Endometrium (tissue), 2 donors: ENCODE results near the gene TBC1D5.
"Not testable (repeated sequence)": the region's sequence is repeated elsewhere in the genome, so short reads cannot be mapped to it uniquely, and the experiment has no call there.

Experiments used
- FAIRE-seq: peaks from 2 replicates; lab custom pipeline; 2012; peaks lifted over from hg19 to GRCh38; lab: Jason Lieb, UNC
- donor health status: control.
- donor health status: control.

The TBC1D5 gene

DNA sequence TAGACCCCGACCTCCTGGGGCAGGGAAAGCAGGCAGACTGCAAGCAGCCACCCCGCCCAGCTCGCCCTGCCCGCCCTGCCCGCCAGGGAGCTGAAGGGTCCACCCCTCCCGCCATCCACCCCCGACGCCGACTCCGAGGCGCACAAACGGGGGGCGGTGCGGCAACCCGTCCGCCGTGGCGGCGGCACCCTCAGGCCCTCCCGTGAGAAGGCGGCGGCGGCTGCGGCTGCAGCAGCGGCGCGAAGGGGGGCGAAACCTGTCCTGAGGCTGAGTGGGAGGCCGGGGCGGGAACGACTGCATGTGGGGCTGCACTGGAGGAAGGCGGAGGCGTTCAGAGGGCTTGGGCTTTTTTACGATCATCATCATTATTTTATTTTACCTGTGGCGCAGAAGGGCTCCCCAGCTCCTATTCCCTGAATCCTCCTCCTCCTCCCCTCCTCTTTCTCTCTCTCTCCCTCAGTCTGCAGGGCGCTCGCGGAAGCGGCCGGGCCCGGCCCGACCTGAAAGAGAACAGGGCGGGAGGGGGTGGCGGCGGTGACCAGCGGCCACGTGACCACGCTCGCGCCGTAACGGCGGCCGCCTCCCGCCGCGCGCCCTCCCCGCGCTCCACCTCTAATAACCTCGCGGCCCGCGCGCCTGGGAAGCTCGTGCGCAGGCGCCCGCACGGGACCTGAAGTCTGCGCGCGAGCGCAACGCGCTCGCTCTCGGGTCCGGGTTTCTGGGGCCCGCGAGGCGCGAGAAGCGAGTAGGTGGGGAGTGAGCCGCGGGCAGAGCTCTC is at the start of gene TBC1D5:
TSS of gene TBC1D5 (minus strand) at position 530 of the 778 bp plus-strand sequence. CDS start 234,061 bp downstream, outside the sequence.
- FAIRE-seq, result no peak

DNA sequence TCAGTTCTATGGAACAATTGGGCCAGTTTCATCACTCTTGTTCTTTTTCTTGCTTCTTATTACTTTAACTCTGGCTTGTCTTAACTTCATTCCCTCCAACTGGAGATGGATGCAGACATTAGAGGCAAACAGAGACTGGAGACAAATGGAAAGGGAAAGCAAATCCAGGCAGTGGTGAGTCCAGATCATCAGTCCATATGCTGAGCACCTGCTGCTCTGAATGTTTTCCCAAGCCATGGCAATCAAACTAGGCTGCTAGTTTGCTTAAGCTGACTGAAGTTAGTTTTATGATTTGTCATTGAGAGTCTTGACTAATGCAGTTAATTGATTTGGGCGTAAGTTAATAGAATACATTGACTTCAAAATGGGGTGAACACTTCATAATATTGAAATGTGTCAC is 41.0 kb upstream of the TBC1D5 start:
- no peak for FAIRE-seq

DNA sequence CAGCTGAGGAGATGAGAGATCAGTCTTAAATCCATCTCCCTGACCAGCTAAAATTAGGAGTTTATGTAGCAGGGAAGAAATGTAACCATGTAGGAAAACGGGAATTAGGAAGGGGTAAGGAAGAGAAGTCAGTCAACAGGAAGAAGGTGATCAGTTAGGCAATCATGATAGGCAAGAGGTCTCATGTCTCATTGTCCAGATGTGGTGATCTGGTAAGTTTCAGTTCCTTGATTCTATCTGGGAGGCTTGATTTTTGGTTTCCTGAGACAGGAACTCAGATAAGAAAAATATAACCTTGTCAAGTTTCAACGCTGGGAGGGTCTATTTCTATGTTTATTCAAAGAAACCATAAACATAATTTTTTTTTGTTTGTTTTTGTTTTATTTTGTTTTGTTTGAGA is 40.3 kb upstream of the TBC1D5 start:
- no peak for FAIRE-seq

GRCh38 chr3:17780369-17780768 is 37.9 kb upstream of the TBC1D5 start:
- FAIRE-seq, result not testable (repeated sequence)

DNA sequence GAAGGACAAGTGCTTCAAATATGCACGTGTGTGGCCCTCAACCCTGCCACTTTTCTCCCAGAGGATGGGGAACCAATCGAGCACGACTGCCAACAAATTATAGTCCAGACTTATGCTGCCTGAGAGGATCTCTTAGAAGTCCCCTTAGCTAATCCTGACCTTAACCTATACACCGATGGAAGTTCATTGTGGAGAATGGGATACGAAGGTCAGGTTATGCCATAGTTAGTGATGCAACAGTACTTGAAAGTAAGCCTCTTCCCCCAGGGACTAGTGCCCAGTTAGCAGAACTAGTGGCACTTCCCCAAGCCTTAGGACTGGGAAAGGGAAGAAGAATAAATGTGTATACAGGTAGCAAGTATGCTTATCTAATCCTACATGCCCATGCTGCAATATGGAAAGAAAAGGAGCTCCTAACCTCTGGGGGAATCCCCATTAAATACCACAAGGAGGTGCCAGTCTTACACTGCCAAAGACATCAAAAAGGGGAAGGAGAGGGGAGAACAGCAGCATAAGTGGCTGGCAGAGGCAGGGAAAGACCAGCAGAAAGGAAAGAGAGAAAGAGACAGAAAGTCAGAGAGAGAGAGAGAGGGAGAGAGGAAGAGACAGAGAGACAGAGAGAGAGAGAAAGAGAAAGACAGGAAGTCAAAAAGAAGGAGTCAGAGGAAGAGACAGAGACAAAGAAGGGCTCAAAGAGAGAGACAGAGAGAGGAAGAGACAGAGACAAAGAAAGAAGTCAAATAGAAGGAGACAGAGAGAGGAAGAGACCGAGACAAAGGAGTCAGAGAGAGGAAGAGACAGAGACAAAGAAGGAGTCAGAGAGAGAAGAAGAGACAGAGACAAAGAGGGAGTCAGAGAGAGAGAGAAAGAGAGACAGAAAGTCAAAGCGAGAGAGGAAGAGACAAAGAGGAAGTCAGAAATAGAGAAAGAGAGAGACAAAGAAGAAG is 37.1 kb upstream of the TBC1D5 start:
- not testable (repeated sequence) for FAIRE-seq

- FAIRE-seq, result not testable (repeated sequence)
Measured at GRCh38 chr3:17777326-17777725, 34.9 kb upstream of the TBC1D5 start.

GRCh38 chr3:17775073-17775472 is 32.6 kb upstream of the TBC1D5 start:
- no peak for FAIRE-seq

- not testable (repeated sequence) for FAIRE-seq
Measured at GRCh38 chr3:17774180-17774910, 31.9 kb upstream of the TBC1D5 start.

GRCh38 chr3:17772556-17772955 is 30.1 kb upstream of the TBC1D5 start:
- FAIRE-seq, result no peak

- FAIRE-seq, result no peak
Measured at GRCh38 chr3:17771177-17772017, 29.0 kb upstream of the TBC1D5 start.

- no peak for FAIRE-seq
Measured at GRCh38 chr3:17770682-17771081, 28.3 kb upstream of the TBC1D5 start.

DNA sequence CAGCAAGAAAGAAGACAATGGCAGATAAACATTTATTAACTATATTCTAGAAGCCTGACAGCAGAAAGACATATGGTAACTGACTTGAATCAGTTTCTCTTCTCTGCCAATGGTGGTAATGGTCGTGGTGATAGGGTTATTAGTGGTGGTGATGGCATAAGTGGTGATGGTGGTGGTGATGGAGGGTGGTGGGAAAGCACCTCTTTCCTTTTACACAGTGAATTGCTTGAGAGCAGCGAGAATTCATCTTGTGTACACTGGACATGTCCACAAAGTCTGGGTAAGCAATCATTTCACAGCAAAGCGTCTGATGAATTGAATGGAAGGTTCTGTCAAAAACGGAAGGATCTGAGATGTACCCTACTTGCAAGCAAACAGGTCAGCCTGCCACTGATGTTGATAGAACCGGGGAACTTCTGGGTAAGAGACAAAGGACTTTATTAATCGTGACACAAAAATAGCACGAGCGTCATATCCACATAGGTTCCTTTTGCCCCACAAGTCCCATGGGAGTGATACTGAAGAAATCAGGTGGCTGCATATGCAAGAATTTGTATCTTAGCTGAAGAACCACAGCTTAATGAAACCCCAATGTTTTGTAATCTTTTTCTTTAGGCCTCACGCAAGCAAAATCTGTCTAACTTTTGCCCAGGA is 23.5 kb upstream of the TBC1D5 start:
- FAIRE-seq, result no peak

DNA sequence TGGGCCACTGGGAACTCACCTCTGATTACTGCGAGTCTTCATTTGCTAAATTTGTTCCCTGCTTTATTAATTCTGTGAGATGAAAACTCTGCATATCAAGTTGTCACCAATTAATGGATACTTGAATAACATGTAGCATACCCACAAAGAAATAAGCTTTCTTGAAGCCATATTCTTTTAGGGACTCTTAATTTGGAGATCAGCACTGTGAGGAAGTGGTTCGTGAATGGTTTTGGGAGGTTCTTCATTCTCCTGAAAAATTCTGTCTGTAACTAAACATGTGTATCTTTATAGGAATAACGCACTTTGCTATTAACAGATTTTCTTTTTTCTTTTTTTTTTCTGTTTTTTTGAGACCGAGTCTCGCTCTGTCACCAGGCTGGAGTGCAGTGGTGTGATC is 19.1 kb upstream of the TBC1D5 start:
- FAIRE-seq, result no peak

DNA sequence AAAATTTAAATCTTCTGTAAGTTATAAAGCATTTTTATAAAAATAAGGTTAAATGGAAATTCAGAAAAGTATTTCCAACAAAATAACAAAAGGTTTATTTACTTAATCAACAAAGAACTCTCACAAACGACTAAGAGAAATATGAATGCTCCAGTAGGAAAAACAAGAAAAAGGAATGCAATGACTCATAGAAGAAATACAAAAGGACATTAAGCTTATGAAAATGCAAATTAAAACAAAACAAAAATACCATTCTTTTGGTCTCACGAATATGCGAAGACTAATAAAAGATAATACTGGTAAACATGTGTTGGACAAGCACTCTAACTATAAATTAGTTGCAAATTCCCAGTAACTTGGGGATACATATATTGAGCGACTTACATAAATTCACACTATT is 17.5 kb upstream of the TBC1D5 start:
- peak; percentile 63 for FAIRE-seq

DNA sequence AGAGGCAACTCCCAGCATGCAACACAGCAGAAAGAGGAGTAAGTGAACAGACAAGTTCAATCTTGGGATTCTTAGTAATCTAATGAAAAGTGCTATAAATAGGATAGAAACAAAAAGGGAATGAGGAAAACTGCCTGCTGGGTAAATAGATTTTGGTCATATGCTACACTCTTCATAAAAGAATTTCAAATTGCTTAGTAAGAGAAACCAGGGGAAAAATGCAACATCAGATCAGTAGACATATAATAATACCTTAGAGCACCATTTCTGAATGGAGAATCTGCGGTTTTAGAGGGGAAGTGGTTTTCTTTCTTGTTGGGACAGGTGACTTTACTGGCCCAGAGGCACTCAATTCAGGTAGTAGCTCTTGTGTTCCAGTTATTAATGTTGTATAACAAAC is 13.4 kb upstream of the TBC1D5 start:
- FAIRE-seq, result no peak

DNA sequence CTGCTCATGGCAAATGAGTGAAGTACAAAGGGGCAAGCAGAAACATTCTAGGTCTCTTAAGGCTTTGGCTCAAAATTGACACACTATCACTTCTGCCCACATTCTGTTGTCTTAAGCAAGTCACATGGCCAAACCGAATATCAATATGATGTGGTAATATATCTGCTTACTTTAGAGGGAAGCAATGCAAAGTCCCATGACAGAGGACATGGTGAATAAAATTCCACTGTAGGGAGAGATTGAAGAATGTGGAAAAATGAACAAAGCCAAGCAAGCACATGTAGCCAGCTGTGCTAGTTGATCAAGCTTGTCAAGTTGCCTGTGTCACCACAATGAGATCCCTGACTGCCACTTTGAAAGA is 11.2 kb upstream of the TBC1D5 start:
- FAIRE-seq, result no peak

GRCh38 chr3:17752876-17753631 is 10.6 kb upstream of the TBC1D5 start:
- no peak for FAIRE-seq

DNA sequence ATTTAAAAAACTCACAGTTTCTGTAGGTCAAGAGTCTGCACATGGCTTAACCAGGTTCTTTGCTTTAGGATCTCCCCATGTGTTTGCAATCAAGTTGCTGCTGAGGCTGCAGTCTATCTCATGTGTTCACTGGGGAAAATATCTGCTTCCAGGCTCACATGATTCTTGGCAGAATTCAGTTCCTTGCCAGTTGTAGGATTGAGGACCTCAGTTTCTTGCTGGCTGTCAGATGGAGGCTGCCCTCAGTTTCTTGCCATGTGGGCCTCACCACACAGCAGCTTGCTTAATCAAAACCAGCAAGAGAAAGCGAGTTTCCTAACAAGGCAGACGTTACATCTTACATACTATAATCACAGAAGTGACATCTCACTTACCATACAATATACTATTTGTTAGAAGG is 10.0 kb upstream of the TBC1D5 start:
- FAIRE-seq, result no peak

- no peak for FAIRE-seq
Measured at GRCh38 chr3:17749705-17750293, 7.4 kb upstream of the TBC1D5 start.

DNA sequence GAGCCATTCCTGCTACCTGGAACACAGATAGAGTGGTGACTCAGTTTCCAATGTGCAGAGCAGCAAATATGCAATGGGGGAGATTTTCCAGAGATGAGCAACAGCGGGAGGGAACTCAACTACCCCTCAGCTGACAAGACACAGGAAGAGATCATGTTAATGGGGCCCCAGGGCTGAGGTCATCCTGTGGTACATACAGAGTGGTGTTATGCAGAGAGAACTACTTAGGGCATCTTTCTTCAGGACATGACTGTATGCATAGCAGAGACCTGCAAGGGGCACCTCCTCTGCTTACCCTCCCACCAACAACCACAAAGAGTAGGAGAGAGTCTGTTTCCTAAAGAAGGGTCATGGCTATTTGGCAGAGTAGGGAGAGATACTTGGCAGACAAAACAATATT is 6.8 kb upstream of the TBC1D5 start:
- FAIRE-seq, result no peak
